Fibroblast of lung (primary cell): ENCODE data around the gene SPOCK1. TPM values are rescaled to one million over a fixed set of nuclear protein-coding genes. Genes with fewer than 3 reads are reported as not detected.
A peak's percentile ranks its signal among the peaks of the same experiment; 100 is the strongest.

Source experiments
- DNase-seq, 2 donors: peaks; one replicate each; pipeline versions ENCODE4 v3.0.0 to v3.0.0-alpha.2; 2010; ENCODE audit warnings: low read depth in 2 of 2
- H2AFZ ChIP-seq: 2 replicates; pipeline ENCODE4 v1.5.1; 2012; ENCODE audit warnings: low read length, control low read depth, inconsistent platforms
- H3K27ac ChIP-seq: 2 replicates; pipeline ENCODE4 v1.5.1; 2011; ENCODE audit warnings: low read length, control low read depth; ENCODE audit not compliant: insufficient read depth
- H3K27me3 ChIP-seq: 2 replicates; pipeline ENCODE4 v1.5.1; 2011; ENCODE audit warnings: mild to moderate bottlenecking, low read length; ENCODE audit not compliant: control insufficient read depth, insufficient read depth
- H3K36me3 ChIP-seq: 2 replicates; pipeline ENCODE4 v1.5.1; 2011; ENCODE audit warnings: low read length; ENCODE audit not compliant: control insufficient read depth, insufficient read depth
- H3K4me1 ChIP-seq: 2 replicates; pipeline ENCODE4 v1.5.1; 2011; ENCODE audit warnings: low read length; ENCODE audit not compliant: control insufficient read depth, insufficient read depth; ENCODE audit errors: extremely low read depth
- H3K4me2 ChIP-seq: 2 replicates; pipeline ENCODE4 v1.5.1; 2011; ENCODE audit warnings: low read length, control low read depth; ENCODE audit not compliant: insufficient read depth; ENCODE audit errors: extremely low read depth
- H3K4me3 ChIP-seq, 4 experiments: fragments of 200-600 bp in 1 of 4; sonication (generic) in 1 of 4; replicated peaks in 1 of 4; 2 replicates each; pipeline ENCODE4 v1.5.1; 2011 to 2016; ENCODE audit warnings: low read length in 4 of 4, low read depth in 3 of 4, mild to moderate bottlenecking in 3 of 4, control low read depth in 2 of 4, inconsistent platforms in 1 of 4, mixed read lengths in 1 of 4; ENCODE audit not compliant: insufficient read depth in 1 of 4; ENCODE audit errors: control extremely low read depth in 1 of 4
- H3K79me2 ChIP-seq: 2 replicates; pipeline ENCODE4 v1.5.1; 2012; ENCODE audit warnings: mild to moderate bottlenecking, low read length, inconsistent platforms; ENCODE audit not compliant: control insufficient read depth, insufficient read depth
- H3K9ac ChIP-seq: 2 replicates; pipeline ENCODE4 v1.5.1; 2011; ENCODE audit warnings: mild to moderate bottlenecking, low read length, control low read depth; ENCODE audit not compliant: insufficient read depth
- H3K9me3 ChIP-seq: 2 replicates; pipeline ENCODE4 v1.5.1; 2012; ENCODE audit warnings: low read depth, low read length; ENCODE audit not compliant: control insufficient read depth, insufficient read depth
- H4K20me1 ChIP-seq: 2 replicates; pipeline ENCODE4 v1.5.1; 2011; ENCODE audit warnings: low read length; ENCODE audit not compliant: control insufficient read depth, insufficient read depth; ENCODE audit errors: extremely low read depth
- EZH2 ChIP-seq: IDR thresholded peaks from 2 replicates; pipeline ENCODE4 v1.5.1; 2012; ENCODE audit warnings: low read length, control low read depth, mild to moderate bottlenecking; ENCODE audit errors: missing control alignments
- polyA plus RNA-seq, 2 donors: library from polyadenylated mRNA; depleted of rRNA in 1 of 2; stranded (reverse) in 1 of 2; unstranded in 1 of 2; fragments of >200 nt; gene quantifications; 2 replicates each; pipeline ENCODE4 v1.2.1, GENCODE V29; 2011 to 2012; ENCODE audit warnings: missing spikeins in 1 of 2
- total RNA-seq: library from RNA; depleted of rRNA; stranded (reverse); fragments of >200 nt; gene quantifications from 2 replicates; pipeline ENCODE4 v1.2.1, GENCODE V29; 2014
- TF ChIP-seq, protein P1 (sequence below), 2 donors: IDR thresholded peaks in 1 of 2; conservative IDR thresholded peaks in 1 of 2; 1 replicate in 1 of 2; 2 replicates in 1 of 2; pipeline ENCODE4 v1.5.1; 2011 to 2012; ENCODE audit warnings: low read length in 2 of 2, control low read depth in 1 of 2, inconsistent platforms in 1 of 2, low read depth in 1 of 2, mild to moderate bottlenecking in 1 of 2

The SPOCK1 gene
- total and polyA plus RNA-seq, 2 donors (not counting 1 experiment from before 2014, with no cell fraction given), result 11.1 to 34.9 TPM

DNA sequence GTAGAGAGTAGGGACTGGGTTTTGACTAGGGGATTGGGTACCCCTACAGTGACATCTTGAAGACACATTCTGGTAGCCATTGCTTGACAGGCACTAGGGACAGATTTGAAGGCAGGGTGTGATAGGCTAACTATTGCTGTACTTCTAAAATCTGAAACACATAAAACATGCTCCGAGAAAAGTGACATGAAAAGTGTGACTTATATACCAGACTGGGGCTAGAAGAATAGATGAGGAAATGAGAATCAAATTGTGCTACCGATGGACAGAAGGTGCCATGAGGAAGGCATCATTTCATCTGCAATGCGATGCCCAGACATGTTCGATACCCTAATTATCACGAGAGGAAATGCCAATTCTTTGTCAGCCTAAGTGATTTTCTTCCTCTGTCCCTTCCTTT, 475.8 kb downstream of the SPOCK1 start:
- H3K9me3 ChIP-seq, result no peaks in the 10 kb centered on the region
- H3K27ac ChIP-seq, result no peak overlapping the region
- H3K4me3 ChIP-seq, result no peak overlapping the region
- H3K79me2 ChIP-seq, result no peaks in the 10 kb centered on the region
- no peaks in the 10 kb centered on the region for H4K20me1 ChIP-seq
- TF ChIP-seq, protein P1, sequence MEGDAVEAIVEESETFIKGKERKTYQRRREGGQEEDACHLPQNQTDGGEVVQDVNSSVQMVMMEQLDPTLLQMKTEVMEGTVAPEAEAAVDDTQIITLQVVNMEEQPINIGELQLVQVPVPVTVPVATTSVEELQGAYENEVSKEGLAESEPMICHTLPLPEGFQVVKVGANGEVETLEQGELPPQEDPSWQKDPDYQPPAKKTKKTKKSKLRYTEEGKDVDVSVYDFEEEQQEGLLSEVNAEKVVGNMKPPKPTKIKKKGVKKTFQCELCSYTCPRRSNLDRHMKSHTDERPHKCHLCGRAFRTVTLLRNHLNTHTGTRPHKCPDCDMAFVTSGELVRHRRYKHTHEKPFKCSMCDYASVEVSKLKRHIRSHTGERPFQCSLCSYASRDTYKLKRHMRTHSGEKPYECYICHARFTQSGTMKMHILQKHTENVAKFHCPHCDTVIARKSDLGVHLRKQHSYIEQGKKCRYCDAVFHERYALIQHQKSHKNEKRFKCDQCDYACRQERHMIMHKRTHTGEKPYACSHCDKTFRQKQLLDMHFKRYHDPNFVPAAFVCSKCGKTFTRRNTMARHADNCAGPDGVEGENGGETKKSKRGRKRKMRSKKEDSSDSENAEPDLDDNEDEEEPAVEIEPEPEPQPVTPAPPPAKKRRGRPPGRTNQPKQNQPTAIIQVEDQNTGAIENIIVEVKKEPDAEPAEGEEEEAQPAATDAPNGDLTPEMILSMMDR (conservative IDR thresholded peaks at IDR 0.05 in 1 of 2, IDR thresholded peaks at IDR 0.05 in 1 of 2; ENCODE audit: low read depth in 1 of 2, low read length in 2 of 2), result no peak
- no peak for TF ChIP-seq EZH2
- H3K4me1 ChIP-seq, result no peaks in the 10 kb centered on the region
- H3K36me3 ChIP-seq, result no peaks in the 10 kb centered on the region
- no peak for DNase-seq
- H3K9ac ChIP-seq, result no peak overlapping the region
- H3K27me3 ChIP-seq, result no peaks in the 10 kb centered on the region
- H2AFZ ChIP-seq, result no peak overlapping the region
- no peak overlapping the region for H3K4me2 ChIP-seq

GRCh38 chr5:137022725-137023124, 476.4 kb downstream of the SPOCK1 start:
- no peaks in the 10 kb centered on the region for H3K79me2 ChIP-seq
- no peaks in the 10 kb centered on the region for H4K20me1 ChIP-seq
- H3K9ac ChIP-seq, result no peak overlapping the region
- H3K36me3 ChIP-seq, result no peaks in the 10 kb centered on the region
- H2AFZ ChIP-seq, result no peak overlapping the region
- no peaks in the 10 kb centered on the region for H3K9me3 ChIP-seq
- no peak overlapping the region for H3K4me2 ChIP-seq
- H3K27me3 ChIP-seq, result no peaks in the 10 kb centered on the region
- no peak overlapping the region for H3K4me3 ChIP-seq
- TF ChIP-seq, protein P1 (conservative IDR thresholded peaks at IDR 0.05 in 1 of 2, IDR thresholded peaks at IDR 0.05 in 1 of 2; ENCODE audit: low read depth in 1 of 2, low read length in 2 of 2), result no peak
- TF ChIP-seq EZH2, result no peak
- no peak for DNase-seq
- H3K4me1 ChIP-seq, result no peaks in the 10 kb centered on the region
- no peak overlapping the region for H3K27ac ChIP-seq

GRCh38 chr5:137022043-137022442, 477.1 kb downstream of the SPOCK1 start:
- Histone ChIP-seq H3K4me2 (no peak overlapping the region), H3K79me2 (no peaks in the 10 kb centered on the region), H2AFZ (no peak overlapping the region), H3K36me3 (no peaks in the 10 kb centered on the region), H3K27ac (no peak overlapping the region), H3K4me1 (no peaks in the 10 kb centered on the region), H4K20me1 (no peaks in the 10 kb centered on the region), H3K9ac (no peak overlapping the region), H3K9me3 (no peaks in the 10 kb centered on the region), H3K4me3 (no peak overlapping the region), H3K27me3 (no peaks in the 10 kb centered on the region)
- DNase-seq, result peak in 1 of 2 donors; percentile 48
- no peak for TF ChIP-seq EZH2
- TF ChIP-seq, protein P1 (conservative IDR thresholded peaks at IDR 0.05 in 1 of 2, IDR thresholded peaks at IDR 0.05 in 1 of 2; ENCODE audit: low read depth in 1 of 2, low read length in 2 of 2), result no peak
